Putamen (tissue), 1 donor: Measurements from ENCODE around the gene TKTL1.

Source experiments
- DNase-seq: peaks from one replicate; pipeline ENCODE4 v3.0.0-alpha.2; 2016; ENCODE audit warnings: low spot score

Gene TKTL1

DNA sequence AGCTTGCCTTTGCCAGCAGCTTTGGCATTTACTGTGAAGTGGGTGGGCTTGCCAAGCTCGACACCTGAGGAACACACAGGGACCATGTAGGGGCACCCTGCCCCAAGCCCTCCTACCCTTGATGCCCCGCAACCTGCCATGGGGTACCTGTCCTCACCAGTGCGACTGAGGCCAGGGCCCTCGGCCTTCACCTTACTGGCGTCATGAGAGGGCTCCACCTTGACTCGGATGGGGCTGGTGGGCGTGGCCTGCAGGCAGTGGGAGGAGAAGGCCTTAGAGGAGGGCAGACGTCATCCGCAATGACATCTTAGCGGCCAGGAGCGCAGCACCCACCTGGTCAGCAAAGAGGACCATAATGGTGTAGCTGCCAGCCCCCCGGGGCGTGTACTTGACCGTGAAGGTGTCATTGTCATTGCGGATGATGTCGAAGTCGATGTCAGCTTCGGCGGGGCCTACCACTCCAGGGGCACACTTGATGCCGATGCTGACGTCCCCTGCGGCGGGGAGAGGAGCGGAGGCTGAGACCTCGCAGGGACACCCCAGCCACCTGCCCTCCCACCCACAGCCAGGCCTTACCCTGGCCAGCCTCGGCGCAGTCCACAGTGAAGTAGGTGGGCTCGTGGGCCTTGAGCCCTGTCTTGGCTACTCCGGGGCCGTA, 66.6 kb downstream of the TKTL1 start:
- no peak for DNase-seq

DNA sequence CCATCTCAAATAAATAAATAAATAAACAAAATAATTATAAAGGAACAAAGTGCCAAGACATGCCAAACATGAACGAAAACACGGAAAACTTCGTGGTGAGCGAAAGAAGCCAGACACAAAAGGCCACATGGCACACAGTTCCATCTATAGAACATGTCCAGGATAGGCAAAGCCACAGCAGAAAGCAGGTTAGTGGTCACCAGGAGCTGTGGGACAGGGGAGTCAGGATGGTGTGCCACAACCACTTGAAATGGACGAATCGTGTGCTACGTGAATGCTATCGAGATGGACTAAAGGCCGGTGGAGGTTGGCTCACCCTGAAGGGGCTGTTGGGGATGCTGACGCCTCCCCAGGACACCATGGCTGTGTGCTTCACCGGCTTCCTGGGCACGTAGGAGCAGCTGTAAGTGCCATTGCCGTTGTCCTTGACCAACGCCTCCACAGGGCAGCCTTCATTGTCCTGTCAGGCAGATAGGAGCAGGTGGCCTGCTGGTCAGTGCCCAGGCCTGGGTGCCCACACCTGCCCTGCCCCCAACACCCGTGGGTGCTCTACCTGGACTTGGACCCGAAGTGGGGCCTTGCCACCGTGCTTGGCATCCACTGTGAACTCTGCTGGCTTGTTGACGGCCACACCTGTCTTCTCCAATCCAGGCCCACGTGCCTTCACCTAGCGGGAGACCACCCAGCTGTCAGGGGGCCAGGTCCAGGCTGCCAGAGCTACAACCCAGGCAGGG, 68.3 kb downstream of the TKTL1 start:
- no peak for DNase-seq

DNA sequence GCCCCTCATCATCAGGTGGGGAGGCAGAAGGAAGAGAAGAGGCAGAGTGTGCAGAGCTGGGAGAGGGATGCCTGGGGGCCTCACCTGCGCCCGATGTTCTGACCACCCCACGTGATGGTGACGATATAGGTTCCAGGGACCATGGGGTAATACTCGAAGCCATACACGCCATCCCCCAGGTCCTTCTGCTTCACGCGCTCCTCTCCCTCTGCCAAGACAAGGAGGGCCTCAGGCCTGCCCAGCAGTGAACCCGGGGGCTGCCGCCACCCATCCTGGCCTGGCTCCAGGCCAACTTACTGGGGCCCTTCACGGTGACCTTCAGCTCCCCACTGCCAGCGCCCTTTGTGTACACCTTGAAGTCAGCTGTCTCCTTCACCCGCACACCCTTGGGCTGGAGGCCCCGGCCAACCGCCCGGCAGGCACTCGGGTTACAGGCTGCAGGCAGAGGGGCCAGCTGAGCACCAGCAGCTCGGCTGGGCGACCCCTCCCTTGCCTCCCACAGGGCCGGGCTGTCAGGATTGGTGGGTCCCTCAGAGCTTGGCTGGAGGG, 69.5 kb downstream of the TKTL1 start:
- DNase-seq: no peak

DNA sequence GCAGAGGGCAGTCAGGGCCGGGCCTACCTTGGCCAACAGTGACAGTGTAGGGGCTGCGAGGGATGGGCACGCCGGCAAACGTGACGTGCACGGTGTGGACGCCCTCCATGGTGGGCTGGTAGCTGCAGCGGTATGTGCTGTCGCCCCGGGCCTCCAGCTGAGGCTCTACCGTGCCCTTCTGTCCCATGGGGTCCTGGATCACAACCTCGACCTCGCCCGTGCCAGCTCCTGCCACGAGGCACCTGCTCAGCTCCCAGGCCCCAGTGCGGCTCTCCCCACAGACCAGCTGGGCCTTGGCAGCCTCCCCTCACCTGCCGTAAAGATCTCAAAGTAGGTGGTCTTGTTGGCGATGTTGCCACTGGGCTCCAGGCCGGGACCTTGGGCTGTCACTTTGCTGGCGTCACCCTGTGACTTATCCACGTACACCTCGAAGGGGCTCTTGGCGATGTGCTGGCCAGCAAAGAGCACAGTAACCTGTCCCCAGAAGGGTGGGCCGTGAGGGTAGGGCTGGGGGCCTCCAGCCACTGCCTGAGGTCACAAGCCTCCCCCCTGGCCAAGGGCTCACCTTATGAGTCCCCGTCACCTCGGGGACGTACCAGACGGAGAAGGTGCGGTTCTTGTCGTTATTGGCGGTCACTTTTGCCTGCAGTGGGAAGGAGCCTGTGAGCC, 70.5 kb downstream of the TKTL1 start:
- DNase-seq: no peak

DNA sequence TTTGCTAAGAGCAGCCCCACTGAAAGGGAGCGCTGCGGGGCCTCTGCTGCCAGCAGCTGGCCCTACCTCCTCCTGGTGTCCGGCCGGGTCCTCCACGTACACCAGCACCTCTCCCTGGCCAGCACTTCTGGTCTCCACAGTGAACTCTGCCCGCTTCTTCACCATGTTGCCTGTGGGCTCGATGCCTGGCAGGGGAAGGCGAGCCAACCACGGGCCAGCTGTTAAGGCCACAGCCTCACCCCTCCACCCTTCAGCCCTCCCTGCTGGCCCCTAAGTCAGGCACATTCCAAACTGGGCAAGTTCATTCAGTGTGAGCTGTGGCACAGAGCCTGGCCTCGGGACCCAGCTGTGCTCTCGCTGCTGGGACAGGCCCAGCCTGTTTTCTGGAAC, 71.1 kb downstream of the TKTL1 start:
- DNase-seq: no peak

DNA sequence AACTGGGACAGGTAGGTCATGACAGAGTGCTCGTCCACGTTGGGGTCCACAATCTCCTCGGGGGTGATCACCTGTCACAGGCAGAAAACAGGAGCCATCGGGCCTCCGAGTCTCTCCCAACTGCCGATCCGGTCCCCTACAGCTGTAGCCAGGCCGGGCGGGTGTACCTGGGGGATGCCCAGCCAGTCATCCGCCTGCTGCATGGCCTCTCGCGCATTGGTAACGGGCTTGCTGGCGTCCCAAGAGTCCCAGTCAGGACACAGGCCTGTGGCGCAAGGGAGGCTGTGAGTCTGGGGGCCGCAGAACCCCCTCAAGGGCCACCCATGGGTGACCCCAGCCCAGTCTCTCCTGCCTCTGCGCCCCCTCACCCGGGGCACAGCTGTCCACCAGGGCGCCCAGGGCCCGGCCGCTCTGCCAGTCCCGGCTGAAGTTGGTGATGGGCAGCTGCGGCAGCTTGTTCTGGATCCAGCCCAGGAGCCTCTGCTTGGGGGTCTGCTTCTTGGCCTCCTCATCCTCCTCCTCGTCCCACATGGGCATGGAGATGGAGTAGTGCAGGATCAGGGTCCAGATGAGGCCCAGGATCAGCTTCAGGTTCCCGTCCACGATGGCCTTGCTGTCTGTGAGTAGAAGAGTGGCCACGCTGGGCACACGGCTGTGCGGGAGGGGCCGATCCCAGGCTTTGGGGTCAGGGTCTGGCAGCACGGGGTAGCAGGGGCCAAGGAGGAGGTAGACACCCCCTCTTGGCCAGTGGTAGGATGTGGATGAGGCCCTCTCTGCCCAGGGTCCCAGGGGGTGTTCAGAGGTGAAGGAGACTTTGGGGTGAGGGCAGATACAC, 72.1 kb downstream of the TKTL1 start:
- DNase-seq: no peak

- no peak for DNase-seq
These were observed 73.2 kb downstream of the TKTL1 start for GRCh38 chrX:154368630-154369448.

DNA sequence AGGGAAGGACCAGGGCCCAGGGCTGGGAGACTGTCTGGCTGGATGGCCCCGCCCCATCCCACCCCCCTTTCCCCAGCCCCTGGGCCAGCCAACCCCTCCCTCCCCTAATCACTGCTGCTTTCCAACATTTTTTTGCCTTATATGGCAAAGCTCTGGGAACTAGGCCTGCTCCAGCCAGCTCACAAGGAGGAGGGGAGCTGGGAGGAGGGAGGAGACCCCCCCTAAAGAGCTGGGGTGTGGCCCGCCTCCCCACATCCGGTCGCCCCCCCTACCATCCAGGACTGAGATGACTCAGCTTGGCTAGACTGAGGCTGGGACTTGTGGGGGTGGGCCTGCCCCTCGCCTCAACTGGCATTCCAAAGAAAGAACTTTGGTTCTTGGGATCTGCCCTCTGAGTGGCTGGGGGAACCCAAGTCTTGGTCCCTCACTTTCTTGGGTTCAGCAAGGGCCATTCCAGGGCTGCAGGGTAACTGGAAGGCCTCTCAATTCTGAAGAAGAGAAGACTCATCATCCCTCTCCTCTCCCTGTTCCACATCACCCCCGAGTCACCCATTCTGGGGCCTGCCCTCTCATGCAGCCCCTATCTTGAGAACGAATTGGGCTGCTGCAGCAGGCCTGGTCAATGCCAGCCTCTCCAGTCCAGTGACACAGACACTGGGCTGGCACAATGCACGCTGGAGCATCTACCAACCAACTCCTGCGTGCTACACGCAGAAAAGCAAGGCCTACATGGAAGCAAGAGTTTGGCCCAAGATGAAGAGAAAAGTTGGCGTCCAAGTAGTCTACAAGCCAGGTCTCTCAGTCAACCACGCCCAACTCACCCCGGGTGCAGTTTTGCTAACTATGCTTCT, 74.1 kb downstream of the TKTL1 start:
- DNase-seq: peak; percentile 67

GRCh38 chrX:154370300-154371016, 74.9 kb downstream of the TKTL1 start:
- no peak for DNase-seq

DNA sequence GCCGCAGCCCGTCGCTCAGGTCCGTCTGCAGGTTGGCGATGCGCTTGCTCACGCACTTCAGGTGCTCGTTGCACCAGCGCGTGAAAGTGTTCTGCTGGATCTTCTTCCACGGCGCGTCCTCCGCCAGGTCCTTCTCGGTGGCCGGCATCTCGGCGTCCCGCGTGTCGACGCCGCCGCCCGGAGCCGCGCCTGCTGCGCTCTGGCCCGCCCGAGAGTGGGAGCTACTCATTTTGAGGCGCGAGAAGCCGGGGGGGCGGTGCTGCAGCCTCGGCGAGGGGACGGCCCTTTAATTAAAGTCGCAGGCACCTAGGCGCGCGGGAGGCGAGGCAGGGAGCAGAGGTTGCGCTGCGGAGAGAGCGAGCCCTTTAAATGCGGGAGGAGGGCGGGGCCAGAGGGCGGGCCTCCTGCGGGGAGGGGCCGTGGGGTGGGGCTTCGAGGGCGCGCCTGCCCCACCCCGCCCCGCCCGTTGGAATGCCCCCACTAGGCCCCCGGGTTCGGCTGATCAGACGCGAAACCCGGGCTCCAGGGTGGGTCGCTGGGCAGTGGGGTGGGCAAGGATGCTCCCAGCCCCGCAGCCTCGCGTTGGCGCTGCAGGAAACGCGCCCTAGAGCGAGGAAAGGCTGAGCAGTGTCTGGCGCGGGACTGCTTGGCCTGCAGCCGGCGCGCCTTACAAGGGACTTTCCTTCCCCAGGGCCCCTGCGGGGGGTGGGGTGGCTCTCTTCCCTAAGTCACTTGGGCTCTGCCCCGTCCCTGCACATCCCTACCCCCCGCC, 75.6 kb downstream of the TKTL1 start:
- peak; percentile 90 for DNase-seq

GRCh38 chrX:154371789-154372300, 76.2 kb downstream of the TKTL1 start:
- DNase-seq: no peak

DNA sequence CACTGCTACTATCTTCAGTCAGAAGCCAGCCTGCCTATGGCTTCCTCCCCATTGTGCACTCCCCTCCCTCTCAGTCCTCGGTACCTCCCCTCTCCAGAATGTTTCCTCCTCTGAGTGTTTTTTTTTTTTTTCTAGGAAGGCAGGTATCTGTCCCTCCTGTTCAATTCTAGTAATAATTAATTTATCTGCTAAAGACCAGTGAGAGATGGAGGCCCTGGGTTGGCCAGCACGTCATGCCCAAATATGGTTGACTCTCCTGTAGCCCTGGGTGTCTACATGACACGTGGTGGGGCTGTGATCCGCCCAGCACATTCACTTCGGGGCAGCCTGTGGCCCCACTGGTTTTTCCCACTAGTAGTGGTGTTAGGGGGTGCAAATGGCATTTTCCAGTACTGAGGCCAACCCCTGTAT, 77.0 kb downstream of the TKTL1 start:
- DNase-seq: no peak

GRCh38 chrX:154373340-154374306, 78.0 kb downstream of the TKTL1 start:
- no peak for DNase-seq

GRCh38 chrX:154374313-154375155, 78.9 kb downstream of the TKTL1 start, which contains the start of gene FLNA:
Gene FLNA, minus strand, starts transcription at chrX:154374634. Its CDS starts 3,389 bp downstream, at chrX:154371245.
- DNase-seq: no peak

- DNase-seq: no peak
These were observed 79.5 kb downstream of the TKTL1 start for GRCh38 chrX:154375156-154375504.

GRCh38 chrX:154376774-154377173, 81.2 kb downstream of the TKTL1 start:
- no peak for DNase-seq
